OCI-M2 (cell line): ENCODE measurements around the gene E4F1.
"Not testable (repeated sequence)": the region's sequence is repeated elsewhere in the genome, so short reads cannot be mapped to it uniquely, and the experiment has no call there.

Experiments
- DNase-seq: peaks from one replicate; lab custom pipeline; 2025; ENCODE audit not compliant: unreplicated experiment; lab: John Stamatoyannopoulos, UW

The E4F1 gene

GRCh38 chr16:2229632-2230250, 6.3 kb downstream of the E4F1 start:
- no peak for DNase-seq

- DNase-seq, result no peak
Measured at GRCh38 chr16:2230376-2230775, 7.0 kb downstream of the E4F1 start.

GRCh38 chr16:2231016-2231931, 7.9 kb downstream of the E4F1 start:
- DNase-seq, result no peak

GRCh38 chr16:2232094-2232990, 9.0 kb downstream of the E4F1 start:
- DNase-seq, result no peak

- no peak for DNase-seq
Measured at GRCh38 chr16:2233046-2233775, 9.8 kb downstream of the E4F1 start.

- DNase-seq, result no peak
Measured at GRCh38 chr16:2233872-2234812, 10.8 kb downstream of the E4F1 start.

- no peak for DNase-seq
Measured at GRCh38 chr16:2234813-2235170, 11.4 kb downstream of the E4F1 start.

GRCh38 chr16:2235234-2235651, 11.9 kb downstream of the E4F1 start:
- DNase-seq, result no peak

GRCh38 chr16:2235695-2236336, 12.4 kb downstream of the E4F1 start:
- DNase-seq, result no peak

GRCh38 chr16:2236337-2237101, 13.1 kb downstream of the E4F1 start, which contains the start of gene DNASE1L2:
DNASE1L2 (plus strand) TSS chr16:2236444; CDS start chr16:2236817, 373 bp downstream.
- DNase-seq, result no peak

- DNase-seq, result no peak
Measured at GRCh38 chr16:2237102-2237482, 13.7 kb downstream of the E4F1 start.

GRCh38 chr16:2237493-2238149, 14.2 kb downstream of the E4F1 start:
- DNase-seq, result no peak

GRCh38 chr16:2238150-2238837, 14.9 kb downstream of the E4F1 start:
- no peak for DNase-seq

GRCh38 chr16:2238838-2239675, 15.7 kb downstream of the E4F1 start:
- no peak for DNase-seq

GRCh38 chr16:2240331-2240730, 16.9 kb downstream of the E4F1 start:
- DNase-seq, result not testable (repeated sequence)

- DNase-seq, result no peak
Measured at GRCh38 chr16:2242598-2242997, 19.2 kb downstream of the E4F1 start.
